GM12878 (cell line): ENCODE results near the gene BCAS3.
"Not testable (repeated sequence)": the region's sequence is repeated elsewhere in the genome, so short reads cannot be mapped to it uniquely, and the experiment has no call there.

Source experiments
- CTCF ChIP-seq, 3 experiments: IDR thresholded peaks in 2 of 3; conservative IDR thresholded peaks in 1 of 3; 2 replicates each; pipeline ENCODE4 v1.5.1; 2011; ENCODE audit warnings: low read depth in 3 of 3, low read length in 3 of 3, mild to moderate bottlenecking in 3 of 3, control low read depth in 2 of 3, moderate library complexity in 2 of 3, inconsistent platforms in 1 of 3, mixed read lengths in 1 of 3; ENCODE audit not compliant: control insufficient read depth in 2 of 3, insufficient read depth in 1 of 3; ENCODE audit errors: extremely low read depth in 1 of 3
- HDAC2 ChIP-seq: fragments of 200-600 bp; sonication (generic); IDR thresholded peaks from 2 replicates; pipeline ENCODE4 v1.6.1; 2017
- NFYA ChIP-seq: IDR thresholded peaks from 2 replicates; pipeline ENCODE4 v1.6.1; 2011; ENCODE audit warnings: low read depth, mild to moderate bottlenecking, low read length, improper control_type of control experiment, borderline replicate concordance
- NR2C1 ChIP-seq: fragments of 450-650 bp; IDR thresholded peaks from 2 replicates; pipeline ENCODE4 v1.6.1; 2017; ENCODE audit warnings: antibody characterized with exemption, mild to moderate bottlenecking, moderate library complexity
- RFX5 ChIP-seq: IDR thresholded peaks from 2 replicates; pipeline ENCODE4 v1.6.1; 2011; ENCODE audit warnings: low read depth, low read length, improper control_type of control experiment
- ZNF24 ChIP-seq: fragments of 450-650 bp; IDR thresholded peaks from 2 replicates; pipeline ENCODE4 v1.6.1; 2017; ENCODE audit warnings: antibody characterized with exemption, mild to moderate bottlenecking
- ZNF274 ChIP-seq: IDR thresholded peaks from one replicate; pipeline ENCODE4 v1.8.0; 2011; ENCODE audit not compliant: insufficient read length, insufficient read depth

GRCh38 chr17:61441507-61441906 is 763.9 kb downstream of the BCAS3 start:
- TF ChIP-seq NFYA; HDAC2; ZNF24; CTCF (IDR thresholded peaks at IDR 0.05 in 2 of 3, conservative IDR thresholded peaks at IDR 0.05 in 1 of 3; ENCODE audit: control insufficient read depth in 2 of 3, extremely low read depth in 1 of 3, insufficient read depth in 1 of 3, low read depth in 3 of 3, low read length in 3 of 3); NR2C1; RFX5; ZNF274: not testable (repeated sequence)
